HepG2 (cell line): ENCODE results near the gene ZFR. TPM values are rescaled to one million over a fixed set of nuclear protein-coding genes. Genes with fewer than 3 reads are reported as not detected.

Experiments used
- AKAP8 ChIP-seq: sonication (generic); formaldehyde crosslinking; IDR thresholded peaks from 2 replicates; pipeline ENCODE4 v1.5.1; 2020; ENCODE audit warnings: mild to moderate bottlenecking, missing genetic modification reagents
- ATF6 ChIP-seq: sonication (generic); formaldehyde crosslinking; conservative IDR thresholded peaks from 2 replicates; pipeline ENCODE4 v1.4.0; 2020; ENCODE audit warnings: missing genetic modification reagents
- ETV5 ChIP-seq: IDR thresholded peaks from 2 replicates; pipeline ENCODE4 v1.6.1; 2018; ENCODE audit warnings: missing biosample characterization, missing genetic modification reagents, inconsistent platforms, borderline replicate concordance
- GATA4 ChIP-seq: sonication (generic); IDR thresholded peaks from 2 replicates; pipeline ENCODE4 v1.6.1; 2016; ENCODE audit warnings: antibody characterized with exemption, low read depth, borderline replicate concordance
- MBD4 ChIP-seq: IDR thresholded peaks from 2 replicates; pipeline ENCODE4 v1.6.1; 2012; ENCODE audit warnings: low read length, inconsistent platforms, borderline replicate concordance
- MYC ChIP-seq: sonication (generic); formaldehyde crosslinking; IDR thresholded peaks from 2 replicates; pipeline ENCODE4 v1.9.0; 2021; ENCODE audit warnings: missing genetic modification reagents, borderline replicate concordance
- TFDP2 ChIP-seq: sonication (generic); formaldehyde crosslinking; IDR thresholded peaks from 2 replicates; pipeline ENCODE4 v1.4.0; 2020; ENCODE audit warnings: missing genetic modification reagents
- ZNF253 ChIP-seq: sonication (generic); formaldehyde crosslinking; IDR thresholded peaks from 2 replicates; pipeline ENCODE4 v1.8.0; 2022; ENCODE audit warnings: mild to moderate bottlenecking, missing genetic modification reagents, borderline replicate concordance
- ZNF572 ChIP-seq: sonication (generic); formaldehyde crosslinking; IDR thresholded peaks from 2 replicates; pipeline ENCODE4 v1.5.1; 2020; ENCODE audit warnings: mild to moderate bottlenecking, missing genetic modification reagents
- ZNF788 ChIP-seq: sonication (generic); formaldehyde crosslinking; IDR thresholded peaks from 2 replicates; pipeline ENCODE4 v1.5.0; 2020; ENCODE audit warnings: mild to moderate bottlenecking, missing genetic modification reagents, borderline replicate concordance
- ZZZ3 ChIP-seq: sonication (generic); formaldehyde crosslinking; IDR thresholded peaks from 2 replicates; pipeline ENCODE4 v1.4.0; 2020; ENCODE audit warnings: missing genetic modification reagents, mild to moderate bottlenecking, borderline replicate concordance
- polyA plus RNA-seq, 8 experiments: library from polyadenylated mRNA; depleted of rRNA in 3 of 8; stranded (reverse) in 7 of 8; unstranded in 1 of 8; fragments of >200 nt; fragmentation: Illumina TruSeq in 4 of 8; extraction: Trizol in 4 of 8; gene quantifications; 2 replicates each; pipeline versions ENCODE4 v1.2.1 to v1.2.3, GENCODE V29; 2011 to 2016; ENCODE audit warnings: low read depth in 4 of 8, missing spikeins in 1 of 8, mixed read lengths in 1 of 8; ENCODE audit not compliant: insufficient read depth in 1 of 8
- total RNA-seq, 5 experiments: library from RNA; depleted of rRNA; stranded (reverse); fragments of >200 nt; fragmentation: Illumina TruSeq; extraction: Trizol; gene quantifications; 2 replicates each; pipeline ENCODE4 v1.2.3, GENCODE V29; 2016; ENCODE audit warnings: low read depth in 1 of 5

Gene ZFR
- total and polyA plus RNA-seq, 2 of the 13 experiments (the other 11 are each of a cell fraction or from before 2014, with no cell fraction given): 89.0 to 92.8 TPM

GRCh38 chr5:32490972-32491557 lies 46.5 kb upstream of the ZFR start (continued):
- TF ChIP-seq TFDP2 (CRISPR knock-in tag) (no peak), ZZZ3 (no peak), ETV5 (peak; percentile 35; the same call in 1 of the 2 replicates), ZNF253 (CRISPR knock-in tag) (no peak), AKAP8 (no peak), MBD4 (no peak), ZNF788 (peak; percentile 30; the same call in 1 of the 2 replicates), ZNF572 (CRISPR knock-in tag) (0 out of 2 replicates have a peak, but pooled peaks have one; percentile 23), ATF6 (CRISPR knock-in tag) (no peak), MYC (CRISPR knock-in tag) (no peak), GATA4 (no peak)
- TF ChIP-seq, all 625 proteins: peak for 34
